ENCODE data around the gene VMP1.
"Not testable (repeated sequence)": the region's sequence is repeated elsewhere in the genome, so short reads cannot be mapped to it uniquely, and the experiment has no call there.

Gene VMP1

DNA sequence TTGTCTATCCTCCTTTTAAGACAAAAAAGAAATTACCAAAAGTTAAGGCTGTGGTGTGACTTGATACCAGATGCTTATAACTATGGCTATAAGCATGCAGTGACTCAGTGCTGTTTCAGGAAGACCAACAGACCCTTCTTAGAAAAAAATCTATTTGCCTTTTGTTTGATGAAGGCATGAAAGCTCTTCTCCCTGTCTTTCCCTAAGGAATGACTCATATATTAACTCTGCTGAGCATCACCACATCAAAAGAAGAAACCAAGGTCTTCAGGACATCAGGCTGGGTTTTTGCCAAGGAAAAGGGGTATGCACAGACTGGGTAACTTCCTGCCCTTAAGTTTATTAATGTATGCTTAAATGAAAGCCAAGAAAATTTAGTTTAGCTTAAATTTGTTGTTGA lies 47.1 kb downstream of the VMP1 start:
- DNase-seq (ENCODE audit: low spot score), result peak; percentile 93

DNA sequence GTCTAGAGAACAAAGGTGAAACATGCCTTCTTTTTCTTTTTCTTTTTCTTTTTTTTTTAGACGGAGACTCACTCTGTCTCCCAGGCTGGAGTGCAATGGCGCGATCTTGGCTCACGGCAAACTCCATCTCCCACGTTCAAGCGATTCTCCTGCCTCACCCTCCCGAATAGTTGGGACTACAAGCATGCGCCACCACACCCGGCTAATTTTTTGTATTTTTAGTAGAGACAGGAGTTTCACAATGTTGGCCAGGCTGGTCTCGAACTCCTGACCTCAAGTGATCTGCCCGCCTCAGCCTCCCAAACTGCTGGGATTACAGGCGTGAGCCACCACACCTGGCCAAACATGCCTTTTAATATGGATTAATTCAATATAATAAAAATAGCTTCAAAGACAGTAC lies 47.6 kb downstream of the VMP1 start:
- not testable (repeated sequence) for DNase-seq (ENCODE audit: low spot score)

DNA sequence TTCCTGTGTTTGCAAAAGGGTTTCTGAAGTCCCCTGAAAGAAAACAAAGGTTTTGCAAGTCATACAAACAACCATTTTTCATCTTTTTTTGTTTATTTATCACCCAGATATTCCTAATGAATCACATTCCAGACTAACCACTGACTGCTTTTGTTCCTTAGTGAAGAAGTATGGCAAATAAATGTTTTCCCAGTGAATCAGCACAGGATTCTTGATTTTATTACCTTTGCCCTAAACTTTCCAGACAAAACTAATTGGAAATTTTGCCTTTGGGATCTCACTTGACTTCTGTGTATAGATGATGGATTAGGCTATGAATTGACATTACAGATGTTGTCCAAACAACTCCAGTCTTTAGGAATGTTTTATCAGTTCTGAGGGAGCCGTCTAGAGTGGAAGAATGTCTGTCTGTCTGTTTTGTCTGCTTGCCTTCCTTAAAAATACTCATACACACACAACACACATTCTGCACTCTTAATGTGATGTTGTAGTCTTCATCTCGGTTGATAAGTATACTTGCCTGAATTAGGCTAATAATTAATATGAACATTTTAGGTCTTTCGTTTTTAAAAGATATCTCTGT lies 48.9 kb downstream of the VMP1 start:
- peak; percentile 38 for DNase-seq (ENCODE audit: low spot score)

DNA sequence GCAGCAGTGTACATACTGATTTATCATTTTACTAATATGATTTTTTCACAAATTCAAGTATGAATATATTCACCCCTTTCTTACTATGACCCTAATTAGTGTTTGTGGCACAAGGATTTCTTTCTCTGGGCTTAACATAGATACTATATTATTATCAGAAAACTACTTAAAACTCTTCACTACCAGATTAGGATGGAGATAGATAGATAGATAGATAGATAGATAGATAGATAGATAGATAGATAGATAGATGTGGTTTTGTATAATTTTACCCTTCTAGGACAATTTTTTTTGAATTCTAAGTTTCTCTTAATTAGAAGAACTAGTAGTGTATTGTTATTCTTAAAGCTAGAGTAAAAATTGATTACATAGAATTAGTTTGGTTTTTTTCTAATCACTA lies 49.6 kb downstream of the VMP1 start:
- no peak for DNase-seq (ENCODE audit: low spot score)

DNA sequence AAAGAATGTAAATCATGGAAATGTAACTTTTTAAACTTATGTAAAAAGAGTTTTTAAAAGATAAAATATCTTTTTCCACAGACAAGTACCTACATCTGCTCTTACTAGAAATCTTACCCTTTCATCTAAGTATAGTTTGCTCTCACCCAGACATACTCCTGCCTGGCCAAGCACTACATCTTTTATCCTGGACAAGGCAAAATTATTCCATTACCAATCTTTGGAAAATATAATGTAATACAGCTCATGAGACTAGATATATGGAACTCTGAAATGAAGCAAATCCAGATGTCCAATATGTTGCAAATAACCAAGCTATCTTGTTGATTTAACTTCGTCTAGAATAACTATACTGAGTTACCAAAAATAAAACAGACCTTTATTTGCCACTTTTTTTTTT lies 50.0 kb downstream of the VMP1 start:
- no peak for DNase-seq (ENCODE audit: low spot score)

DNA sequence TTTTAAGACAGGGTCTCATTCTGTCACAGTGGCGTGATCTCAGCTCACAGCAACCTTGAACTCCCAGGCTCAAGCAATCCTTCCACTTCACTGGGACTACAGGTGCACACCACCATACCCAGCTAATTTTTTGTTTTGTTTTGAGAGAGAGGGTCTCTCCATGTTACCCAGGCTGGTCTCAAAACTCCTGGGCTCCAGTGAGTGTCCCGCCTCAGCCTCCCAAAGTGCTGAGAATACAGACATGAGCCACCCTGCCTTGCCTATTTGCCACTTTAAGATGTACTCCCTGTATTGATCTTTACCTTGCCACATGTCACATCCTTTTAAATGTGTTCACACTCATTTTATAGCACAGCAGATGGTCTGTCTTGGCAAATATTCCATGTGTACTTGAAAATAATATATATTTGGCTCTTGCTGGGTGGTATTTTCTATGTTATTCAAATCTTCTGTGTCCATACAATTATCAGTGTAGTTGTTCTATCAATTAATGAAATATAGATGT lies 50.5 kb downstream of the VMP1 start:
- DNase-seq (ENCODE audit: low spot score), result no peak

DNA sequence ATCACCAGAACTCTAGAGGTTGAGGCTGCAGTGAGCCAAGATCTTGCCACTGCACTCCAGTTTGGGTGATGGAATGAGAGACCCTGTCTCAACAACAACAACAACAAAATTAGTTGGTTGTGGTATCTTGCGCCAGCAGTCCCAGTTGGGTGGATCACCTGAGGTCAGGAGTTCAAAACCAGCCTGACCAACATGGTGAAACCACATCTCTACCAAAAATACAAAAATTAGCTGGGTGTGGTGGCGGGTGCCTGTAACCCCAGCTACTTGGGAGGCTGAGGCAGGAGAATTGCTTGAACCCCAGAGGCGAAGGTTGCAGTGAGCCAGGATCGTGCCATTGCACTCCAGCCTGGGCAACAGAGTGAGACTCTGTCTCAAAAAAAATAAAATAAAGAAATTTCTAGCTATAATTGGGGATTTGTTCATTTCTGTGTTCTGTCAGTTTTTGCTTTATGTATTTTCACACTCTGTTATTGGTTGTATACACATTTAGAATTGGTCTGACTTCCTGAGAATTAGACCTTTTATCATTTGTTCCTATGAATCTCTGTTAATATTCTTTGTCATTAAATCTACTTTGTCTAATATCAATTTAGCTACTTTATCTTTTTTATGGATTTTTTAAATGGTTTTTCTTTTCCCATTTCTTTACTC lies 51.7 kb downstream of the VMP1 start:
- DNase-seq (ENCODE audit: low spot score), result not testable (repeated sequence)

DNA sequence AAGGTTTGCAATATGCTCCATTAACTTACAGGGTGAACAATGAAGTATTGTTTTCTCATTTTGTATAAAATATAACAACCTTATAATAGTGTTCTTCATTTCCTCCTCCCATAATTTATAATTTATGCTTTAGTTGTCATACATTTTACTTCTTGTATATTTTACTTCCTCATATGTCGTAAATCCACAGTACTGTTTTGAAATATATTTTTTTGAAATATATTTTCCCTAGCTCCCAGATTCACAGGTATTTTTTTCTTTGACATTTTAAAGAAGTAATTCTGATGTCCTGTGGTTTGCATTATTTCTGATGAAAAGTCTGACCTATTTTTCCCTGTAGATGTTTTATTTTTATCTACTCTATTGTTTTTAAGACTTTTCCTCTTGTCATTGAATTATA lies 52.7 kb downstream of the VMP1 start:
- DNase-seq (ENCODE audit: low spot score), result no peak

DNA sequence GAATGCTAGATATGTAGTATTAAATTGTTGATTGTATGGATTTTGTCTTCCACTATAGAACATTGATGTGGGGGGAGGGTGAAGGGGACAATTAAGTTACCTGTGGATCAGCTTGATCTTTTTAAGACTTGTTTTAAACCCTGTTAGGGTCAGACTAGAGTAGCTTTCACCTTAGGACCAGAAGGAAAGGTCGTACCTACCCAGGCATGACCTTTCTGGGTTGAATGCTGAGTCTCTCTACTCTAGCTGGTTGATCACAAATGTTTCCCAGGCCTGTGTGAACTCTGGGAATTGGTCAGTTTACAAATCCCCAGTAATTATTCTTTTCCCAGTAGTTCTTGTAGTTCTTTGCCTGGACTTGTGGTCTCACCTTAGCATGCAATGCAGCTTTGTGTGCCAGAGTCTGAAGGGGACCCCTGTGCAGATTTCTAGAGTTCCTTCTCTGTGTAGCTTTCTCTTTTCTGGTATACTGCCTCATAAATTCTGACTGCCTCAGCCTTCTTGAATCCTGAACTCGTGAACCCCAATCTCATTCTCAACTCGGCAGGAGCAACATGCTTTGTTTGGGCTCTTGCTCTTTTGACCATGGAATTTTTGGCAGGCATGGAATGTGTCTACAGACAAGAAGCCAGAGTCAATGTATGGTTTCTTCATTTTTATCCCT lies 54.1 kb downstream of the VMP1 start:
- no peak for DNase-seq (ENCODE audit: low spot score)

DNA sequence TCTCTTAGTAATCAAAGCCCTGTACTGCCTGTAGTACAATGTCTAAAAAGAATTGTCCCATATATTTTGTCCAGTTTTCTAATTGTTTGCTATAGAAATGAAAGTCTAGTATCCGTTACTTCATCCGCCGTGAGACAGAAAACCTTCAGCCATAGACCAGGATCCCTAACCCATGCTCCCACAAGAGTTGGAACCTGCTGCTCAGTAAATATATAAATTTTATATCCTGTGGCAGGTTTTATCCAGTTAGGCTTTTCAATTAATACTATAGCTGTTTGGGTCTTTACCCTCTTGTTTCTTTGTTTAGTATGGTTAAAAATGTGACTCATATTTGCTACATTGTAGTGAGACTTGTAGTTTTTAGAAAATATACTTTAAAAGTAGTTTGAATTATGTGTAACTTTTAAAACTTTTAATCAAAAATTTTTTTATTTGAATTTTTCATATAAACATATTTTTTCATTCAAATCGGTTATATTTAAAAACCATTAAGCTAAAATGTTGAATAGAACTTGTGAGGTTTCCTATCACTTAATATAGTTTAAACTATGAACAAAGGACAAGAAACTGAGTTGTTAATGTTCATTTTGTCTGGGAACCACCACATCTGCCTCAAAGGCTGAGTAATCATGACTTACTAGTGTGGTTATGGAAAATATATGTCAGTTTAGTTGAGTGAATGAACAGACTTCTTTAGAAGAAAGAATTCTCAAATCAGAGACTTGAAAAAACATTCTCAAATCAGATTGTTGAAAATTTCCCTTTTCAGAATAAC lies 54.8 kb downstream of the VMP1 start:
- peak; percentile 79 for DNase-seq (ENCODE audit: low spot score)

DNA sequence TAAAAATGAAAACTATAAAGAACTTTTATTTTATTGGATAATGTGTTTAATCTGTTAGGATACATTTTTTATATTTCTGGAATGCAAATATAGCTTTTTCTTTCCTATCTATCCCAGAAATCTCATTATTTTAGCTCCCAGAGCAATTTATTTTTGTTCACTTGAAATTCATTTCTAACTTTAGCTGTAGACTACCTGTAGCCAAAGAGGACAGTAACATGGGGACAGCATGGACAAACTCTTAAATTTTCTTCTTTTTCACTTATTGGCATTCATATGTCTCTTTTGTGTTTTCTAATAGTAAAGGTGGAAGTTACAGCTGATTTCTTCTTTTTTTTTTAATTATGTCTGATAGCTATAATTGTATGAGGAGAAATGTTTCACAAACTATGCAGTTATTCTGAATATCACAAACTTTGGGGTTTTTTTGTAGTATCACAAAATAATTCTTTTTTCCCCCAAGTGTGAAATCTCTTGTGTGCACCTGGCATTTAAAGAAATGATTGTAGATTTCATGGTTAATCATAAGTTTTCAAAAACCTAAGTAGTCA lies 55.4 kb downstream of the VMP1 start:
- DNase-seq (ENCODE audit: low spot score), result no peak

DNA sequence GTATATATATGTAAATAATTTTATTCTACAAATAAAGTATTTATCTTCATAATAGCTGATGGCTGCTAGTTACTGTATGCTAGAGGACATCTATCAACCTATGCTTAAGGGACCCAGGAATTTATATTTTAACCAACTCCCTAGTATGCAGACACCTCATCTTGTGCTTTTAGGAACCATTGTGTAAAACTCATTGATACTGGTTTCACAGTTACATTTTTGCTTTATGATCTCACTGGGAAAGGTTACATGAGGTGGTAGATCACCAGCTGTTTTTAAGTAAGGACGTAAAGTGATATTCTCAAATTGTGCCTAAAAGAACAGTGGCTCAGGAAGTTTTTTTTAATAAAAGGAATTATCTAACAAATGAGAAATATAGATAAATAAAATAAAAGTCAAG lies 56.4 kb downstream of the VMP1 start:
- DNase-seq (ENCODE audit: low spot score), result no peak

DNA sequence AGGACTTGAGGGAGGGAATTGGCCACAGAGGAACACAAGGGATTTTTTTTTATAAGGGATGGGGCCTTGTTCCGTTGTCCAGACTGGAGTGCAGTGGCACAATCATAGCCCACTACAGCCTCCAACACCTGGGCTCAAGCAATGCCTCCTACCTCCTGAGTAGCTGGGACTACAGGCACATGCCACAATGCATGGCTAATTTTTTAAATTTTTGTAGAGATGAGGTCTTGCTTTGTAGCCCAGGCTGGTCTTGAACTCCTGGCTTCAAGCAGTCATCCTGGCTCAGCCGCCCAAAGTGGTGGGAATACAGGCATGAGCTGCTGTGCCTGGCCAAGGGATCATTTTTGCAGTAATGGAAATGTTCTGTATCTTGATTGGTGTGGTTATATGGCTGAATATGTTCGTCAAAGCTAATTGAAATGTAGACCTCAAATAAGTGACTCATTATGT lies 56.9 kb downstream of the VMP1 start:
- DNase-seq (ENCODE audit: low spot score), result no peak

DNA sequence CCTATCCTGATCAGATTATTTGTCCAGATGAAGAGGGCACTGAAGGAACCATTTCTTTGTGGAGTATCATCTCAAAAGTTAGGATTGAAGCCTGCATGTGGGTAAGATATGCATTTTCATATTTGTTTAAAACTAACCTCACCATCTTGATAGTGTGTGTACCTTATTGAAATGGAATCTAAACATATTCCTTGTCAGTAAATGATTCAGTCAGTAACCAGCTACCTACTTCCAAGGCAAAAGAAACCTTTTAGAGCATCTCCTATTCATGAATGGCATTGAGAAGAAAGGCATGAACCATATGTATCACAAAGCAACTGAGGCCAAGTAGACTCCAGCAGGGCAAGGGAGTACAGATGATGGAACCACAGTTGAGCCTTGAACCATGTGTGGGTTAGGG lies 57.6 kb downstream of the VMP1 start:
- no peak for DNase-seq (ENCODE audit: low spot score)

DNA sequence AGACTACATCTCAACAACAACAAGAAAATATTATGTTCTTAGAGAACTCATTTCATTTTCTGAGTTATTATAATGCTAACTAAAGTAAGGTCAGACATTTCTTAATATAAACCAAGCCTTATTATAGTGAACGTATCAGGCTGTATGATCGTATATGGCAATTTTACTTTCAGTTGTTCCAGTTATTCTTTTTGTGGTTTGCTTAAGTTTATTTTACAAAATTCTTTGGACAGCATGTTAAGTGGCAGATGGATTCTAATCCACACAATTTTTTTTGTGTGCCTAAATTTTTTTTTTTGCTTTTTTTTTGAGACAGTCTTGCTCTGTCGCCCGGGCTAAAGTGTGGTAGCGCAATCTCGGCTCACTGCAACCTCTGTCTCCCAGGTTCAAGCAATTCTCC lies 59.0 kb downstream of the VMP1 start:
- no peak for DNase-seq (ENCODE audit: low spot score)

DNA sequence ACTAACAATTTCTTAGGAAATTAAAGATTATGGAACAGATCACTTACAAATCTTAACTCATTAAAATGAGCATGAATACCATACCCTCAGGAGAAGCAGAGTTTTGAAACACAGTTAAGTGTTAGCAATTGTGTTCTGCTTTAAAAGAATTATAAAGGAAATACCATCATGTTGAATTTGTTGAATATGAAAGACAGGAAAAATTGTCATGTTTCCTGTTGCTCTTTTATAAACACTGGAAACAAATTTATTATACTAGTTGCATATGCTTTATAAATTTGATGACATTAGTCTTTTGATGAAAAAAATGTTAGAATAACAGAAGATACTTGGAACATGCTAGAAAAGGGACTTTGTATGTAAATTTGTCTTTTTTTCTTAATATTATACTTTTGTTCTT lies 59.7 kb downstream of the VMP1 start:
- DNase-seq (ENCODE audit: low spot score), result no peak

DNA sequence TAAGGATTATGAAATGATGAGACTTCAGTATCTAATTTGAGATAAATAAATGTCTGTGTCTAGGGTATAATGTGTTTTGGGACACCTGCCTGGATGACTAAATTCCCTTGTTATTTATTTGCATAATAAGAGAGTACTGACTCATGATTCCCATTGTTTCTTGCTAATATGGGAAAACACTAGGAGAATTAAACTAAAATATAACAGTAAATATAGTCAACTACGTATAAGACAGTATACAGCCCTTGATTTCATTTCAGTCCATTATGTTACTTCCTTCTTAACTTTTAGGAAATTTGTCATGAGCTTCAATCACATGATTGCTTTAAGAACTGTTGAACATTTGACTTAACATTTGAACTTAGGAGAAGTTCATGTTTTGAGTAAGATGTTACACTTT lies 62.4 kb downstream of the VMP1 start:
- no peak for DNase-seq (ENCODE audit: low spot score)

DNA sequence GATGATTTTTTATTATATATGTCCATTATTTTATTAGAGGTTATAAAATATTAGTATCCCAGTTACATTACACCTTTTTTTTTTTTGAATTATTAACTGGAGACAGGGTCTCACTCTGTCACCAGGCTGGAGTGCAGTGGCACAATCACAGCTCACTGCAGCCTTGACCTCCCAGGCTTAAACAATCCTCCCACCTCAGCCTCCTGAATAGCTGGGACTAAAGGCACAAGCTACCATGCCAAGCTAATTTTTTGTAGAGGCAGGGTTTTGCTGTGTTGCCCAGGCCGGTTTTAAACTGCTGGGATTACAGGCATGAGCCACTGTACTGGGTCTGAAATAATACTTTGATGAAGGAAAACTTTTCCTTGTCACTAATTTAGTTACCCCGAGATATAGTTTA lies 63.6 kb downstream of the VMP1 start:
- DNase-seq (ENCODE audit: low spot score), result no peak

DNA sequence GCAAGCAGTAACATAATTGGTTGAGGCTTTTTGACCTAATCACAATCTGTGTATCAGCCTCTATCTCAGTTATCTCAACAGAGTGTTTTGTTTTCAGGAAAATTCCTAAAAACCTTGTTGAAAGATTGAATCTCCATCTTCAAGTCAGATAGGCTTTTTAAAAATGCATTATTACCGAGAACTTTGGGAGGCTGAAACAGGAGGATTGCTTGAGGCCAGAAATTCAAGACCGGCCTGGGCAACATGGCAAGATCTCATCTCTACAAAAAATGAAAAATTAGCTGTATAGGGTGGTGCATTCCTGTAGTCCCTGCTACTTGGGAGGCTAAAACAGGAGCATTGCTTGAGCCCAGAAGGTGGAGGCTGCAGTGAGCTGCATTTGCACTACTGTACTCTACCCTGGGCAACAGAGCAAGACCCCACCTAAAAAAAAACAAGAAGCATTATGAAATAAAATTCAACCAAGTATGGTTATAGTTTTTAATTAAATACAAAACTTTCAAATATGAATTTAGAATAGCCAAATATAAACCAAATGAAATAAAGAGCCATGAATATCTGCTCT lies 68.4 kb downstream of the VMP1 start:
- no peak for DNase-seq (ENCODE audit: low spot score)

DNA sequence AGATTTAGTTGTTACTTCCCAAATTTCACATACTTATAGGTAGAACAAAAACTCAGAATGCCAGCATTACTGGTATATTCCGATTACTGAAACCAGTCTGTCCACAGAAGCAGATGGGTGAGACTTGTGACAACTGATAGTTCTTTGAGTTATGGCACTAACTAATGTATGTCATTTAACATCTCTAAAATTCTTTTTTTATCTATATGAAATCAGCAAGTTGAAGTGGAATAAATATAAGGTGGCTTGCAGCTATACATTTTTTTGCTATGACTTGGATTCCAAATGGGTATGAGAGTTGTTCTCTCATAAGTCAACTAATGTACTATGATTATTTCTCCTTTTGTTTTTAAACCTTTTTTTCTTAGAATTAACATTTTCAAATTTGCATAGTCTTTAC lies 69.1 kb downstream of the VMP1 start:
- DNase-seq (ENCODE audit: low spot score), result no peak

DNA sequence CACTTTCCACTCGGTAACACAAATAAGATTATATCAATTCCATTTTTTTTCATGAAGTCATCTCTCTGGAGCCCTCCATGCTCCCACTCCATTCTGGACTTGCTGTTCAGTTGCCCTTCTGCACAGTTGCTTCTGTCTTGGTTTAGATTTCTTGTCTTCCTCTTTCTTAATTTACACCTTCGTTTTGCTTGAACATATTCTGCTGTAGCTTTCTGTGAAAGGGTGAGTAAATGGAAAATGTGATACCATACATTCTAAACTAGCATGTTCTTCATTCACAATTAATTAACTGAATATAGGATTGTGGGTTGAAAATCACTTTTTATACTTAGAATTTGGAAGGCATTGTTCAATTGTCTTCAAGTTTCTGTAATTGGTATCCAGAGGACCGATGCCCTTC lies 69.6 kb downstream of the VMP1 start:
- DNase-seq (ENCODE audit: low spot score), result no peak

DNA sequence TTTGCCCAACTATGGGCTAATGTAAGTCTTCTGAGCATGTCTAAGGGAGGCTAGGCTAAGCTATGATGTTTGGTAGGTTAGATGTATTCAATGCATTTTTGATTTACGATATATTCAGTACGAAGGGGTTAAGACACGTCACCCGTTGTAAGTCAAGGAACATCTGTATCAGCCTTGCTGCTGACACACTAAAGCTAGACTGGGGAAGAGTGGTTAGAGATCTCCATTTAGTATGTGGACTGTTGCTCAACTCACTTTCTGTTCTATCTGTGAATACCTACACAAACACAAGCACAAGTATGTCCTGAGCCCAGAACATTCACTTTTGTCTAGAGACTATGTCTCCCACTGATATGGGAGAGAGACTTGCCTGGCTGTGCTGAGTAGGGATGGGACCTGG lies 71.5 kb downstream of the VMP1 start:
- DNase-seq (ENCODE audit: low spot score), result no peak
